ENCODE results near the gene HIPK3.
"Not testable (repeated sequence)": the region's sequence is repeated elsewhere in the genome, so short reads cannot be mapped to it uniquely, and the experiment has no call there.

The HIPK3 gene

GRCh38 chr11:33259869-33260268, 2.7 kb downstream of the HIPK3 start:
- no peak for DNase-seq

GRCh38 chr11:33261350-33261749, 4.2 kb downstream of the HIPK3 start:
- DNase-seq: not testable (repeated sequence)

GRCh38 chr11:33262011-33262645, 4.9 kb downstream of the HIPK3 start:
- no peak for DNase-seq

- DNase-seq: no peak
Measured at GRCh38 chr11:33263549-33263948, 6.4 kb downstream of the HIPK3 start.

GRCh38 chr11:33264926-33265325, 7.7 kb downstream of the HIPK3 start:
- DNase-seq: no peak

- DNase-seq: no peak
Measured at GRCh38 chr11:33266393-33267215, 9.4 kb downstream of the HIPK3 start.

GRCh38 chr11:33268945-33269540, 11.9 kb downstream of the HIPK3 start:
- no peak for DNase-seq

GRCh38 chr11:33269822-33270221, 12.6 kb downstream of the HIPK3 start:
- no peak for DNase-seq

- no peak for DNase-seq
Measured at GRCh38 chr11:33271059-33271458, 13.9 kb downstream of the HIPK3 start.

GRCh38 chr11:33272338-33273107, 15.3 kb downstream of the HIPK3 start:
- no peak for DNase-seq

GRCh38 chr11:33273656-33274055, 16.5 kb downstream of the HIPK3 start:
- DNase-seq: no peak

GRCh38 chr11:33280411-33280810, 23.2 kb downstream of the HIPK3 start:
- DNase-seq: no peak

- no peak for DNase-seq
Measured at GRCh38 chr11:33281758-33282157, 24.6 kb downstream of the HIPK3 start.

- DNase-seq: no peak
Measured at GRCh38 chr11:33284818-33285217, 27.6 kb downstream of the HIPK3 start.

GRCh38 chr11:33290319-33290718, 33.1 kb downstream of the HIPK3 start:
- no peak for DNase-seq

- DNase-seq: no peak
Measured at GRCh38 chr11:33291004-33291777, 34.0 kb downstream of the HIPK3 start.

GRCh38 chr11:33292311-33292710, 35.1 kb downstream of the HIPK3 start:
- DNase-seq: no peak

- DNase-seq: no peak
Measured at GRCh38 chr11:33294224-33294623, 37.0 kb downstream of the HIPK3 start.

GRCh38 chr11:33294797-33295196, 37.6 kb downstream of the HIPK3 start:
- DNase-seq: no peak

- DNase-seq: no peak
Measured at GRCh38 chr11:33296695-33297094, 39.5 kb downstream of the HIPK3 start.

- no peak for DNase-seq
Measured at GRCh38 chr11:33303541-33303940, 46.4 kb downstream of the HIPK3 start.

GRCh38 chr11:33306821-33307220, 49.6 kb downstream of the HIPK3 start:
- DNase-seq: not testable (repeated sequence)
